Left ventricle myocardium superior (tissue), 1 donor: ENCODE measurements around the gene ASB14. TPM values are rescaled to one million over a fixed set of nuclear protein-coding genes. Genes with fewer than 3 reads are reported as not detected.

Source experiments
- total RNA-seq: library from RNA; stranded (reverse); fragmentation: NEBNext Ultra II Directional; extraction: Animal tissue kit (Norgen Biotek cat#: 25700); gene quantifications from one replicate; pipeline ENCODE4 v1.2.1, GENCODE V29; 2021
- donor health status: DM: no; HTN: yes; CAD: no; lungs with severe emphysema.

ASB14 gene
- total RNA-seq, 1 donor from 2014 or later = 14.1 TPM

Other genes starting within 250 kb of the ASB14 start
- gene SPATA12, start 232.0 kb downstream of the ASB14 start, total RNA-seq = not detected
- gene IL17RD, start 127.3 kb downstream of the ASB14 start, total RNA-seq = 4.4 TPM
- 0.77 TPM for gene HESX1, start 92.7 kb downstream of the ASB14 start, total RNA-seq
- 49.2 TPM for gene APPL1, start 65.0 kb downstream of the ASB14 start, total RNA-seq